ENCODE results near the gene STAC. TPM values are rescaled to one million over a fixed set of nuclear protein-coding genes. Genes with fewer than 3 reads are reported as not detected.
"Not testable (repeated sequence)": the region's sequence is repeated elsewhere in the genome, so short reads cannot be mapped to it uniquely, and the experiment has no call there.

The STAC gene
- total and polyA plus RNA-seq, 12 donors: 1.3 to 12.0 (median 3.4) TPM

DNA sequence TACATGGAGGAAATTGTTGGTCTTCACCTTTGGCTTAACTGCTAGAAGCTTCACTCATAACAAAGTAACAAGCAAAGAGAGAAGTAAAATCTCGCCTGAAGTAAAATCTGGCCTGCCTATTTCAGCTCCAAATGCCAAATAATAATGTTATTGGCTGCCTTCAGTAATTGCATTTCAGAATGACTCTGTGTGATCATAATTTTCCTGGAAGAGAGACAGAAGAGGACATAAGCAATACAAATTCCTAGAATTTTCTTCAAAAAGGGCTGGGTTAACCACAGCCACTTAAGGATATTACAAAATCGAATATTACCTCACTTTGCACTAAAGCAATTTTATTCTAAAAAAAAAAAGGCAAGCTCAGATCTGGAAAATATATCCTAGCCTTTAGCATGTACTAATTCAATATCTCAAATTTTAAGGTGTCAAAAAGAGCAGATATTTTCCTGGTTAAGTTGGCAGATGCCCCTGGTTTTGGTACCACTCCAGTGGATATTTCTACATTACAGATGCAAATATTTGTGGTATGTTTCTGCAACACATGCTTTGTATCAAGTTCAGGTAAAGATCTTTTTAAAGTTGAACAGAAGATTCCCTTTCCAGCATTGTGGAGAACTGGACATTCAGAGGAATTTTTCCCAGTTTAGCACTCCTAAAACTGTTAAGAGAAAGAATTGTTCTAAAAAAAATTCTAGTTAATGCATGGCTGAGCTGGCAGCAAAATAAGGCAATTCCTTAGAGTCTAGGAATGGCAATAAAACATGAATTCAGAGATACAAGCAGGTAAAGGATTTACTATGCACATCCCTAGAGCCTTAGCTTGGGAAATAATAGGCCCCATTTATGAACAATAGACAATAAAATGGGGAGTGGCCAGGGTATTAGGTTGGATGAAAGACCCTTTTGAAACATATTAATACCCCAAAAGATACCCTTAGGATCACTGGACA is 116.7 kb downstream of the STAC start:
- WGBS, 4 donors: 56 to 65% (median 60%) methylated on average over 2 of the region's 2 CpGs
- Histone ChIP-seq H3K4me1 (replicated peaks in 1 of 2) (peaks cover 0 to 5% of the 10 kb centered on the region in 2 donors), H3K27me3 (no peaks in the 10 kb centered on the region), H3K36me3 (replicated peaks in 1 of 2) (no peaks in the 10 kb centered on the region), H3K9me3 (replicated peaks in 1 of 3) (no peaks in the 10 kb centered on the region), H3K27ac (no peak overlapping the region), H3K4me3 (no peak overlapping the region)
- no peak for TF ChIP-seq POLR2A (IDR thresholded peaks at IDR 0.05)
- TF ChIP-seq, protein P1, sequence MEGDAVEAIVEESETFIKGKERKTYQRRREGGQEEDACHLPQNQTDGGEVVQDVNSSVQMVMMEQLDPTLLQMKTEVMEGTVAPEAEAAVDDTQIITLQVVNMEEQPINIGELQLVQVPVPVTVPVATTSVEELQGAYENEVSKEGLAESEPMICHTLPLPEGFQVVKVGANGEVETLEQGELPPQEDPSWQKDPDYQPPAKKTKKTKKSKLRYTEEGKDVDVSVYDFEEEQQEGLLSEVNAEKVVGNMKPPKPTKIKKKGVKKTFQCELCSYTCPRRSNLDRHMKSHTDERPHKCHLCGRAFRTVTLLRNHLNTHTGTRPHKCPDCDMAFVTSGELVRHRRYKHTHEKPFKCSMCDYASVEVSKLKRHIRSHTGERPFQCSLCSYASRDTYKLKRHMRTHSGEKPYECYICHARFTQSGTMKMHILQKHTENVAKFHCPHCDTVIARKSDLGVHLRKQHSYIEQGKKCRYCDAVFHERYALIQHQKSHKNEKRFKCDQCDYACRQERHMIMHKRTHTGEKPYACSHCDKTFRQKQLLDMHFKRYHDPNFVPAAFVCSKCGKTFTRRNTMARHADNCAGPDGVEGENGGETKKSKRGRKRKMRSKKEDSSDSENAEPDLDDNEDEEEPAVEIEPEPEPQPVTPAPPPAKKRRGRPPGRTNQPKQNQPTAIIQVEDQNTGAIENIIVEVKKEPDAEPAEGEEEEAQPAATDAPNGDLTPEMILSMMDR (IDR thresholded peaks at IDR 0.05): no peak
- no peak for DNase-seq
- intact Hi-C loops (cut with DNase I): no loop called here

- DNase-seq; H3K27ac ChIP-seq; H3K27me3 ChIP-seq; H3K4me1 ChIP-seq (replicated peaks in 1 of 2); H3K4me3 ChIP-seq; intact Hi-C loops (cut with DNase I); H3K36me3 ChIP-seq (replicated peaks in 1 of 2); H3K9me3 ChIP-seq (replicated peaks in 1 of 3): not testable (repeated sequence)
- WGBS, 4 donors: 90 to 98% (median 96%) methylated on average over 2 of the region's 2 CpGs
Observed at GRCh38 chr3:36500053-36500452, 119.7 kb downstream of the STAC start.

DNA sequence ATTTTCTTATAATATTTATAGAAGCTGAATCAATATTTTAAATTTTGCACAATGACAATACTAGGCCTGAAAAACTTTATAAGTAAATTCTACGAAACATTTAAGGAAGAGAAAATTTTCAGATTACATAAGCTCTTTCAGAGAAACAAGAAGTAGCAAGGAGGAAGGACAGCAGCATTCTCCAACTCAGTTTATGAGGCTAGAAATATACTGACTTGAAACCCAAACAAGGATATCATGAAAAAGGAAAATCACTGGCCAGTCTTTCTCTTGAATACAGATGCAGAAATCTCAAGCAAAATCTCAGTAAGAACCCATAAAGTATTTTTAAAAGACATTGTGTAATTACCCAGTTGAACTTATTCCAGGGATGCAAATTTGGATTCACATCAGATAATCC is 121.3 kb downstream of the STAC start:
- TF ChIP-seq, protein P1 (IDR thresholded peaks at IDR 0.05): no peak
- TF ChIP-seq POLR2A (IDR thresholded peaks at IDR 0.05): no peak
- 72 to 81% (median 79%) methylated on average over 1 of the region's 1 CpG for WGBS, 4 donors
- Histone ChIP-seq H3K9me3 (replicated peaks in 1 of 3) (no peaks in the 10 kb centered on the region), H3K27me3 (no peaks in the 10 kb centered on the region), H3K27ac (no peak overlapping the region), H3K4me3 (no peak overlapping the region), H3K4me1 (replicated peaks in 1 of 2) (no peaks in the 10 kb centered on the region), H3K36me3 (replicated peaks in 1 of 2) (no peaks in the 10 kb centered on the region)
- DNase-seq: no peak
- intact Hi-C loops (cut with DNase I): no loop called here

- Histone ChIP-seq H3K4me1 (replicated peaks in 1 of 2) (no peaks in the 10 kb centered on the region), H3K27ac (no peak overlapping the region), H3K36me3 (replicated peaks in 1 of 2) (no peaks in the 10 kb centered on the region), H3K4me3 (no peak overlapping the region), H3K27me3 (no peaks in the 10 kb centered on the region), H3K9me3 (replicated peaks in 1 of 3) (no peaks in the 10 kb centered on the region)
- intact Hi-C loops (cut with DNase I): no loop called here
- TF ChIP-seq, protein P1 (IDR thresholded peaks at IDR 0.05): no peak
- no peak for TF ChIP-seq POLR2A (IDR thresholded peaks at IDR 0.05)
- DNase-seq: no peak
- WGBS, 4 donors: 92 to 97% (median 94%) methylated on average over 2 of the region's 2 CpGs
Observed at GRCh38 chr3:36505393-36505792, 125.1 kb downstream of the STAC start.
